Transverse colon (tissue), 3 donors: Measurements from ENCODE around the gene DLG5.

Experiments used
- EP300 ChIP-seq: sonication (generic); formaldehyde crosslinking; IDR thresholded peaks from one replicate; pipeline ENCODE4 v1.6.1; 2017; ENCODE audit warnings: antibody characterized with exemption, low read depth
- POLR2A ChIP-seq: fragments of 450-650 bp; IDR thresholded peaks from one replicate; pipeline ENCODE4 v1.6.1; 2016; ENCODE audit warnings: antibody characterized with exemption, mild to moderate bottlenecking, moderate library complexity
- TF ChIP-seq, protein P1 (sequence below), 5 experiments: fragments of 200-600 bp in 3 of 5; fragments of 450-650 bp in 2 of 5; sonication (generic) in 3 of 5; IDR thresholded peaks; 1 replicate in 2 of 5; 2 replicates in 3 of 5; pipeline ENCODE4 v1.5.1; 2016 to 2017; ENCODE audit warnings: antibody characterized with exemption in 5 of 5, inconsistent platforms in 3 of 5, mild to moderate bottlenecking in 2 of 5, moderate library complexity in 1 of 5

DNA sequence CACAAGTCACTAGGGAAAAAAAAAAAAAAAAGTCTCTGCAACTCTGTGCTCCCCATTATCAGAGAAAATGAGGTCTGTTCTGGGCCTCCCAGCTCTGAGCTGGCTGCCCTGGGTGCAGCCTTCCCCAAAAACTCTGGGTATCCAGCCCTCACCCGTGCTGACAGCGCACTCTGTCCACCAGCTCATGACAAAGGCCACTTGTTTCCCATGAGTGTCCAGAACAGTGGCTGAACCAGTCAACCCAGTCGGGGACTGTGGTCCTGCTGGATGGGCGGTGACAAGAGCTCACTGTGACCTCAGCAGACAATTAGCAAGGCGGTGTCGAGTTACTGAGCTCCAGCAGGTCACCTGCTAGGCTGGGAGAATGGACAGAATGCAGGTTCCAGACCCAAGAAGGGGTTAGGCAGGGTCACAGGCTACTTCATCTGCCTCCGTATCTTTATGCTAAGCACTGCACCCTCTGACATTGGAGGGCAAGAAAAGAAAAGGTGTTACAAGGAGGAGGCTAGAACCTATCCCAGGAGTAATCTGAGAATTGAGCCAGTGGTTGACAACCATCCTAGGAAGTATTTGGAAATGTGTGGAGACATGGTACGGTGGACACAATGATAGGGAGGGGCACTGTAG lies 37.2 kb downstream of the DLG5 start:
- TF ChIP-seq POLR2A (no peak), EP300 (no peak)
- TF ChIP-seq, protein P1, sequence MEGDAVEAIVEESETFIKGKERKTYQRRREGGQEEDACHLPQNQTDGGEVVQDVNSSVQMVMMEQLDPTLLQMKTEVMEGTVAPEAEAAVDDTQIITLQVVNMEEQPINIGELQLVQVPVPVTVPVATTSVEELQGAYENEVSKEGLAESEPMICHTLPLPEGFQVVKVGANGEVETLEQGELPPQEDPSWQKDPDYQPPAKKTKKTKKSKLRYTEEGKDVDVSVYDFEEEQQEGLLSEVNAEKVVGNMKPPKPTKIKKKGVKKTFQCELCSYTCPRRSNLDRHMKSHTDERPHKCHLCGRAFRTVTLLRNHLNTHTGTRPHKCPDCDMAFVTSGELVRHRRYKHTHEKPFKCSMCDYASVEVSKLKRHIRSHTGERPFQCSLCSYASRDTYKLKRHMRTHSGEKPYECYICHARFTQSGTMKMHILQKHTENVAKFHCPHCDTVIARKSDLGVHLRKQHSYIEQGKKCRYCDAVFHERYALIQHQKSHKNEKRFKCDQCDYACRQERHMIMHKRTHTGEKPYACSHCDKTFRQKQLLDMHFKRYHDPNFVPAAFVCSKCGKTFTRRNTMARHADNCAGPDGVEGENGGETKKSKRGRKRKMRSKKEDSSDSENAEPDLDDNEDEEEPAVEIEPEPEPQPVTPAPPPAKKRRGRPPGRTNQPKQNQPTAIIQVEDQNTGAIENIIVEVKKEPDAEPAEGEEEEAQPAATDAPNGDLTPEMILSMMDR (IDR thresholded peaks at IDR 0.05): no peak
